Neural crest cell (in vitro differentiated cells): ENCODE measurements around the gene HEATR5A. TPM values are rescaled to one million over a fixed set of nuclear protein-coding genes. Genes with fewer than 3 reads are reported as not detected.
A peak's percentile ranks its signal among the peaks of the same experiment; 100 is the strongest.

Experiments
- DNase-seq: peaks from one replicate; pipeline ENCODE4 v3.0.0; 2021; ENCODE audit warnings: low read depth, mixed read lengths, low spot score
- H3K27ac Mint-ChIP-seq: one replicate; pipeline ENCODE4 v1.8.0; 2021; ENCODE audit warnings: mild to moderate bottlenecking, mixed read lengths; ENCODE audit not compliant: unreplicated experiment
- H3K27me3 Mint-ChIP-seq: 2 replicates; pipeline ENCODE4 v1.8.0; 2021; ENCODE audit warnings: low read depth, mild to moderate bottlenecking, mixed read lengths
- H3K36me3 Mint-ChIP-seq: 2 replicates; pipeline ENCODE4 v1.8.0; 2021; ENCODE audit warnings: low read depth, mild to moderate bottlenecking, mixed read lengths
- H3K4me1 Mint-ChIP-seq: 2 replicates; pipeline ENCODE4 v1.8.0; 2021; ENCODE audit warnings: mixed read lengths
- H3K4me3 Mint-ChIP-seq: one replicate; pipeline ENCODE4 v1.8.0; 2021; ENCODE audit warnings: mild to moderate bottlenecking, mixed read lengths
- H3K9me3 Mint-ChIP-seq: 2 replicates; pipeline ENCODE4 v1.8.0; 2021; ENCODE audit warnings: mixed read lengths
- total RNA-seq: library from RNA; stranded (reverse); gene quantifications from 2 replicates; pipeline ENCODE4 v1.2.1, GENCODE V29; 2021
- TF ChIP-seq, protein P1 (sequence below): fragments of 200-600 bp; sonication (generic); conservative IDR thresholded peaks from 2 replicates; pipeline ENCODE4 v1.5.0; 2021; ENCODE audit warnings: antibody characterized with exemption, mild to moderate bottlenecking

Gene HEATR5A
- total RNA-seq, 1 donor from 2014 or later, result 32.6 TPM

- no peaks in the 10 kb centered on the region for H3K9me3 Mint-ChIP-seq
- DNase-seq, result no peak
- no peaks in the 10 kb centered on the region for H3K4me1 Mint-ChIP-seq
- TF ChIP-seq, protein P1, sequence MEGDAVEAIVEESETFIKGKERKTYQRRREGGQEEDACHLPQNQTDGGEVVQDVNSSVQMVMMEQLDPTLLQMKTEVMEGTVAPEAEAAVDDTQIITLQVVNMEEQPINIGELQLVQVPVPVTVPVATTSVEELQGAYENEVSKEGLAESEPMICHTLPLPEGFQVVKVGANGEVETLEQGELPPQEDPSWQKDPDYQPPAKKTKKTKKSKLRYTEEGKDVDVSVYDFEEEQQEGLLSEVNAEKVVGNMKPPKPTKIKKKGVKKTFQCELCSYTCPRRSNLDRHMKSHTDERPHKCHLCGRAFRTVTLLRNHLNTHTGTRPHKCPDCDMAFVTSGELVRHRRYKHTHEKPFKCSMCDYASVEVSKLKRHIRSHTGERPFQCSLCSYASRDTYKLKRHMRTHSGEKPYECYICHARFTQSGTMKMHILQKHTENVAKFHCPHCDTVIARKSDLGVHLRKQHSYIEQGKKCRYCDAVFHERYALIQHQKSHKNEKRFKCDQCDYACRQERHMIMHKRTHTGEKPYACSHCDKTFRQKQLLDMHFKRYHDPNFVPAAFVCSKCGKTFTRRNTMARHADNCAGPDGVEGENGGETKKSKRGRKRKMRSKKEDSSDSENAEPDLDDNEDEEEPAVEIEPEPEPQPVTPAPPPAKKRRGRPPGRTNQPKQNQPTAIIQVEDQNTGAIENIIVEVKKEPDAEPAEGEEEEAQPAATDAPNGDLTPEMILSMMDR, result no peak
- peaks cover 3% of the 10 kb centered on the region for H3K36me3 Mint-ChIP-seq
- no peak overlapping the region for H3K27ac Mint-ChIP-seq
- no peaks in the 10 kb centered on the region for H3K27me3 Mint-ChIP-seq
- no peak overlapping the region for H3K4me3 Mint-ChIP-seq
These were observed 125.5 kb downstream of the HEATR5A start for GRCh38 chr14:31294746-31295405.

- TF ChIP-seq, protein P1, result no peak
- Mint-ChIP-seq H3K4me1 (no peaks in the 10 kb centered on the region), H3K27ac (no peak overlapping the region), H3K27me3 (no peaks in the 10 kb centered on the region), H3K9me3 (no peaks in the 10 kb centered on the region), H3K4me3 (no peak overlapping the region), H3K36me3 (peaks cover 3% of the 10 kb centered on the region)
- DNase-seq, result no peak
These were observed 127.3 kb downstream of the HEATR5A start for GRCh38 chr14:31292937-31293616.

DNA sequence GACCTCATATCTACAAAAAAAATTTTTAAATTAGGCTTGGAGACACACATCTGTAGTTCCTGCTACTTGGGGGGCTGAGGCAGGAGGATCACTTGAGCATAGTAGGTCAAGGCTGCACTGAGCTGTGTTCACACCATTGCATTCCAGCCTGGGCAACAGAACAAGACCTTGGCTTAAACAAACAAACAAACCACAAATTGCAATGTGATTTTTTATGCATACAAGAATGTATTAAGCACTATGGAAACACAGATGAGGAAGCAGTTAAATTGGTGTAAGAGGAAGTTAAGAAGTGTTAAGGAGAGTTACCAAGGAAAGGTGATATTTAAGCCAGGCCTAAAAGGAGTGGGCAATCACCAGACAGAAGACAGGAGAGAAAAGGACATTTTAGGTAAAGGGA, 129.1 kb downstream of the HEATR5A start:
- Mint-ChIP-seq H3K27me3 (no peaks in the 10 kb centered on the region), H3K9me3 (no peaks in the 10 kb centered on the region)

GRCh38 chr14:31287294-31287972, 132.9 kb downstream of the HEATR5A start:
- H3K4me1 Mint-ChIP-seq, result no peaks in the 10 kb centered on the region
- TF ChIP-seq, protein P1, result no peak
- no peak overlapping the region for H3K27ac Mint-ChIP-seq
- H3K36me3 Mint-ChIP-seq, result peaks cover 3% of the 10 kb centered on the region
- H3K9me3 Mint-ChIP-seq, result no peaks in the 10 kb centered on the region
- H3K27me3 Mint-ChIP-seq, result no peaks in the 10 kb centered on the region
- DNase-seq, result no peak
- H3K4me3 Mint-ChIP-seq, result no peak overlapping the region

More for the DNA sequence above, 129.1 kb downstream of the HEATR5A start:
- H3K36me3 Mint-ChIP-seq, result peaks cover 3% of the 10 kb centered on the region
- no peak overlapping the region for H3K4me3 Mint-ChIP-seq
- TF ChIP-seq, protein P1, result no peak
- H3K27ac Mint-ChIP-seq, result no peak overlapping the region
- H3K4me1 Mint-ChIP-seq, result no peaks in the 10 kb centered on the region
- DNase-seq, result no peak

DNA sequence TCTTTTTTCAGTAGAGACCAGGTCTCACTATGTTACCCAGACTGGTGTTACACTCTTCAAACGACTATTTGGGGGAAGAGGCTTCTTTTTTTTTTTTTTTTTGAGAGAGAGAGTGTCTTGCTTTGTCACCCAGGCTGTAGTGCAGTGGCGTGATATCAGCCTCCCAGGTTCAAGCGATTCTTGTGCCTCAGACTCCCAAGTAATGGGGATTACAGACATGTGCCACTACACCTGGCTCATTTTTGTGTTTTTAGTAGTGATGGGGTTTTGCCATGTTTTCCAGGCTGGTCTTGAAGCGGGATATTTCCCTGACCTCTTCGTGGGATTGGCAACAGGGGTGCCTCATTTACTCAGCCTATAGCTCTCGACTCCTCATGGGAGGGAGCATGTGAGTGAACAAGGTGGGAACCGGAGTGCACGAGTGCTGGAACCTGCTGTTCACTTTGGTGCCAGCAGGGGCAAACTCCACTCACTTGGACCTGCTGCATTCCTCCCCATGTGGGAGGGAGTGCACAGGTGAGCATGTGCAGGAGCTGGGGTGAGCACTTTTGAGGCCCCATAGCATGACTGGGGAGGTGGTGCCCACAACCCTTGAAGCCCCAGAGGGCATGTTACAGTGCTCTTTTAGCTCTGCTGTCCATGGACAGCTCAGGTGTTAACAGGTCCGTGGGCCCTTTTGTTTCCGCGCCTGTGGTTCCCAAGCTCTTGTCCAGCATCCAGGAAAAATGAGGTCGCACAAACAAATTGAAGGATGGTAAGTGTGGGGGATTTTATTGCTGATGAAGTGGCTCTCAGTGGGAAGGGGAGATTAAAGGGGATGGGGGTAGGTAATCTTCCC, 133.7 kb downstream of the HEATR5A start:
- Mint-ChIP-seq H3K27ac (peak overlapping the region; percentile 87), H3K9me3 (no peaks in the 10 kb centered on the region), H3K27me3 (no peaks in the 10 kb centered on the region), H3K36me3 (peaks cover 3% of the 10 kb centered on the region), H3K4me3 (no peak overlapping the region), H3K4me1 (no peaks in the 10 kb centered on the region)
- no peak for DNase-seq
- TF ChIP-seq, protein P1, result peak; percentile 57
